ENCODE data around the gene XRCC2.
A peak's percentile ranks its signal among the peaks of the same experiment; 100 is the strongest.
"Not testable (repeated sequence)": the region's sequence is repeated elsewhere in the genome, so short reads cannot be mapped to it uniquely, and the experiment has no call there.

The XRCC2 gene

GRCh38 chr7:152663931-152664330, 12.0 kb downstream of the XRCC2 start:
- DNase-seq: no peak

GRCh38 chr7:152663148-152663740, 12.7 kb downstream of the XRCC2 start:
- DNase-seq: no peak

- DNase-seq: no peak
Observed at GRCh38 chr7:152661479-152661878, 14.5 kb downstream of the XRCC2 start.

GRCh38 chr7:152660021-152660420, 15.9 kb downstream of the XRCC2 start:
- no peak for DNase-seq

- DNase-seq: no peak
Observed at GRCh38 chr7:152654971-152655370, 21.0 kb downstream of the XRCC2 start.

- no peak for DNase-seq
Observed at GRCh38 chr7:152649220-152649619, 26.7 kb downstream of the XRCC2 start.

- DNase-seq: no peak
Observed at GRCh38 chr7:152647009-152647408, 28.9 kb downstream of the XRCC2 start.

- not testable (repeated sequence) for DNase-seq
Observed at GRCh38 chr7:152646579-152646978, 29.4 kb downstream of the XRCC2 start.

- DNase-seq: no peak
Observed at GRCh38 chr7:152643979-152644559, 31.9 kb downstream of the XRCC2 start.

- DNase-seq: no peak
Observed at GRCh38 chr7:152641384-152641783, 34.6 kb downstream of the XRCC2 start.

- no peak for DNase-seq
Observed at GRCh38 chr7:152640829-152641228, 35.1 kb downstream of the XRCC2 start.

GRCh38 chr7:152637920-152638580, 37.9 kb downstream of the XRCC2 start:
- DNase-seq: no peak

GRCh38 chr7:152637161-152637560, 38.8 kb downstream of the XRCC2 start:
- DNase-seq: no peak

GRCh38 chr7:152636441-152636840, 39.5 kb downstream of the XRCC2 start:
- peak; percentile 5 for DNase-seq

- no peak for DNase-seq
Observed at GRCh38 chr7:152633504-152633903, 42.4 kb downstream of the XRCC2 start.

GRCh38 chr7:152633072-152633471, 42.9 kb downstream of the XRCC2 start:
- no peak for DNase-seq

GRCh38 chr7:152628772-152629171, 47.2 kb downstream of the XRCC2 start:
- not testable (repeated sequence) for DNase-seq

GRCh38 chr7:152624228-152624627, 51.7 kb downstream of the XRCC2 start:
- no peak for DNase-seq

- DNase-seq: no peak
Observed at GRCh38 chr7:152621426-152621825, 54.5 kb downstream of the XRCC2 start.

GRCh38 chr7:152619027-152619739, 56.8 kb downstream of the XRCC2 start:
- DNase-seq: no peak

- DNase-seq: no peak
Observed at GRCh38 chr7:152618427-152618826, 57.5 kb downstream of the XRCC2 start.

- no peak for DNase-seq
Observed at GRCh38 chr7:152617056-152617455, 58.9 kb downstream of the XRCC2 start.

GRCh38 chr7:152615031-152615741, 60.8 kb downstream of the XRCC2 start:
- DNase-seq: no peak

Data from HCEC 1CT (cell line).